Astrocyte of the spinal cord (primary cell): Measurements from ENCODE around the gene WASHC3.
A peak's percentile ranks its signal among the peaks of the same experiment; 100 is the strongest.
"Not testable (repeated sequence)": the region's sequence is repeated elsewhere in the genome, so short reads cannot be mapped to it uniquely, and the experiment has no call there.

Experiments
- DNase-seq: peaks from one replicate; pipeline ENCODE4 v3.0.0; 2011; ENCODE audit warnings: low read depth, low spot score
- H3K4me3 ChIP-seq: 2 replicates; pipeline ENCODE4 v1.5.1; 2011; ENCODE audit warnings: low read depth, mild to moderate bottlenecking, low read length, moderate library complexity
- in situ Hi-C: cut with HindIII; loops from 2 replicates; pipeline ENCODE4 v1.10.0; 2017; ENCODE audit warnings: low sequenced_read_pairs
- TF ChIP-seq, protein P1 (sequence below): IDR thresholded peaks from 2 replicates; pipeline ENCODE4 v1.5.1; 2012; ENCODE audit warnings: low read depth, mild to moderate bottlenecking, low read length, inconsistent platforms

WASHC3 gene

DNA sequence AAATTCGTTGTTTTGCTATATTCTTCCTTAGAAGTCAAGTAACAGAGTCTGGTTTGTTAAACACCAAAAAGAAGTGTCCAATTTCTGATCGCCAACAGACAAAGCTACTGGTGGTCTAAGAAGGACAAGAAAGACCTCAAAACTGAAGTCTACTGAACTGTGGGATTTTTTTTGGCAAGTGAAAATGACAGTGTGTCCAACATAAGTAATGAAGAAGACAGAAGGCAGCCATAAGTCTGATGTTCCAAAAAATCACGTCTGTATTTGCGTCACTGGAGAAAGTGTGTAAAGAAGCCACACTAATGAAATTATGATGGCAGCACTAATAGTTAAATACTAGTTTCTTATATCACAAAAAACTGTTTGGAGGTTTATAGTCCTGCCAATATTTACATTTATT, 32.6 kb downstream of the WASHC3 start:
- H3K4me3 ChIP-seq, result no peak overlapping the region
- TF ChIP-seq, protein P1, sequence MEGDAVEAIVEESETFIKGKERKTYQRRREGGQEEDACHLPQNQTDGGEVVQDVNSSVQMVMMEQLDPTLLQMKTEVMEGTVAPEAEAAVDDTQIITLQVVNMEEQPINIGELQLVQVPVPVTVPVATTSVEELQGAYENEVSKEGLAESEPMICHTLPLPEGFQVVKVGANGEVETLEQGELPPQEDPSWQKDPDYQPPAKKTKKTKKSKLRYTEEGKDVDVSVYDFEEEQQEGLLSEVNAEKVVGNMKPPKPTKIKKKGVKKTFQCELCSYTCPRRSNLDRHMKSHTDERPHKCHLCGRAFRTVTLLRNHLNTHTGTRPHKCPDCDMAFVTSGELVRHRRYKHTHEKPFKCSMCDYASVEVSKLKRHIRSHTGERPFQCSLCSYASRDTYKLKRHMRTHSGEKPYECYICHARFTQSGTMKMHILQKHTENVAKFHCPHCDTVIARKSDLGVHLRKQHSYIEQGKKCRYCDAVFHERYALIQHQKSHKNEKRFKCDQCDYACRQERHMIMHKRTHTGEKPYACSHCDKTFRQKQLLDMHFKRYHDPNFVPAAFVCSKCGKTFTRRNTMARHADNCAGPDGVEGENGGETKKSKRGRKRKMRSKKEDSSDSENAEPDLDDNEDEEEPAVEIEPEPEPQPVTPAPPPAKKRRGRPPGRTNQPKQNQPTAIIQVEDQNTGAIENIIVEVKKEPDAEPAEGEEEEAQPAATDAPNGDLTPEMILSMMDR, result no peak
- in situ Hi-C loops, result no loop called here
- no peak for DNase-seq

DNA sequence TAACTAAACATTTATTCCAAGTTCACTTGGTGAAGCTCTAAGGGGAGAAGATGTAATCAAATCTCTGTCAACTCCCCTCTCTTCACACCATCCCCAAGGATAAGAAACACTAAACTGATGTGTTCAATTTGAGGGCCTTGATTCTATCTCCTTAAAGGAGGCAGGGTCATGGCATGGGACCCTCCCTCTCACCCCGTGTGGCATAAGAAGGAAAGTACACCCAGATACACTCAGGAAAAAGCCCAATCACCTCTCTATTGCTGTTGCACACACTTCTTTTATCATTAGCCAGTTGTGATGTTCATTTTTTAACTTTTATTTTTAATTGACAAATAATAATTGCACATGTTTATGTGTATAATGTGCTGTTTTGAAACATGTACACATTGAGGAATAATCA, 35.1 kb downstream of the WASHC3 start:
- no peak overlapping the region for H3K4me3 ChIP-seq
- DNase-seq, result no peak
- TF ChIP-seq, protein P1, result no peak
- in situ Hi-C loops, result no loop called here

DNA sequence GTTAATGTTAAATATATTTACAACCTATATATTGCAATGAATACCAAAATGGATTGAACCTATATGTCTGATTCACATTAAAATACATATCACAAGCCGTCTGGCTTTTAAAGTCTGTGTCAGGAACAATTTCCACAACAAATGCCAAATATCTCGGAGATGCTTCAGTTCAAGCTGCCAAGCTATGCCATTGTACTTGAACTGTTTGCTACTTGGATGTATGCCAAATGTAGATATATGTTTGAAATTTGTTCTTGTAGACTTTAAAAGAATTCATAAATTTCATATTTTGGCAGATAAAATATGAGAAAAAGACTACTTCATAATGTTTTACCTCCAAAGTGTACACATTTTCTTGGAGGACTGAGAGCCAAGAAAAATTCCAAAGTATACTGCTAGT, 37.0 kb downstream of the WASHC3 start:
- in situ Hi-C loops, result no loop called here
- no peak for DNase-seq
- TF ChIP-seq, protein P1, result no peak
- H3K4me3 ChIP-seq, result no peak overlapping the region

DNA sequence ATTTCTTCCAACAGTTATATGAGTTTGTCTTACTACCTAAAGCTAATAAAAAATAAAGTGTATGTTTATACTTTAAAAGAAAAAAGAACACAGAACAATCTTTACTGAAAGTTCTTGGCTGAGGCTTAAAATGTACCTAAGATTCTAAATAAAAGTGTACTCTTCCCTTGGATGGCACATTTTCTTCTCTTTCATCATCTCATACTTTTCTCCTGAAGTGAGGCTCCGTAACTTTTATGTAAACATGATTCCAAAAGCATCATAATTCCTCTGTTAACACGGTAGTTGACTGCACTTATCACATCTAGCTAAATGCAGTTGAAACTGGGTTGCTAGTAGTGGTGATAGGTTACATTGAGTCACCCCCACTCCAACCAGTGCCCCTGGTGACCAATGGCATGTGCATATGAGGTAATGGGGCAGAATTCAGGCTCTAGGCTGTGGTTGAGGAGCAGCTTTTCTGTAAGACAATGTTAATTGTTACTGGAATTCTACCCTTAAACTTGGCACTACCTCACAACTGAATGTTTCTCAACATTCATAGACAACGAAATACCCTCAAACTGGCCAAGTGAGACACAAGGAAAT, 38.4 kb downstream of the WASHC3 start:
- in situ Hi-C loops, result no loop called here
- no peak overlapping the region for H3K4me3 ChIP-seq
- peak; percentile 77 for DNase-seq
- TF ChIP-seq, protein P1, result no peak

DNA sequence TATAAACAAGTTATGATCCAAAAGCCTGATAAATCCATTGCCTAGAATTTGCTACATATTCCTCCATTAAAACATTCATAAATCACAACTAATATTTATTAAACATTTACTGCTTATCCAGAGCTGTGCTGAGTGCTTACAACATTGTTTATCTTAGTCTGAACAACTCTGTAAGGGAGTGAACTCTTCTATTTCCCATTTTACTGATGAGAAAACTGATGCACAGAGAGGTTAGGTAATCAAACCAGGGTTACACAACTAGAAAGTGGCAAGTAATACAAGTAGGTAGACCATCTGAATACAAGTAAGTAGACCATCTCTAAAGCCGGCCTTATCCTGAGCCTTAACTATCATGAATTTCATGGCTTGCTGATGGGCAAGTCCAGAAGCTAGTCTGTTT, 39.5 kb downstream of the WASHC3 start:
- TF ChIP-seq, protein P1, result no peak
- in situ Hi-C loops, result no loop called here
- no peak for DNase-seq
- H3K4me3 ChIP-seq, result no peak overlapping the region

DNA sequence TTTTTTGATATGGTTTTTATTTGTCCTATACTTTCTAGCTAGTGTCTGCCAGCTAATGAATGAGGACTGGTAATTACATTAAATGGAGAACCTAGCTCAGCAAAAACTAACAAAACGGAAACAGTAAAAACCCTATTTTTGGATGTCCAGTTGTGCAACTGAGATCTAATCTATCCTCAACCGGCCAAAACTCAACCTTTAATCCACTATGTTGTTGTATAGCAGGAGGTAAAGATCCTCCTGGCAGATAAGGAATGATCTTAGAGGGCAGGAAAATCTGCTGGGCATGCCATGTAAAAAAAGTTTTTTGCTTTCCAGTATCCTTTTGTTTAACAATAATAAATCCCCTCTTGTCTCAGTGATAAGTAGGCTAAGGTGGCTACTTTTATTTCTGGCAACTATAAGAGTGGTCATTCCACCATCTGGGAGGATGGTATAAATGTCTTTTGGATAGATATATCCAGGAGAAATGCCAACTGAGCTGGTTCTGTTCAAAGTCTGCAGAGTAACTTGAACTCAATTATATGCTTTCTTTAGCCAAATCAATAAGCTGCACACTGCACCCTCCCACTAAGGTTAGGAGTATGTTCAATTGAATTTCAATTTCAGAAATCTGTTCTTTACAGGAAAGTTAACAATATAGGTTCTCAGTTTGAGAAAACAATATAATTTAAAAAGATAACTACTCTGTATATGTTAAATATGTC, 40.1 kb downstream of the WASHC3 start:
- in situ Hi-C loops, result no loop called here
- DNase-seq, result no peak
- TF ChIP-seq, protein P1, result no peak
- no peak overlapping the region for H3K4me3 ChIP-seq

DNA sequence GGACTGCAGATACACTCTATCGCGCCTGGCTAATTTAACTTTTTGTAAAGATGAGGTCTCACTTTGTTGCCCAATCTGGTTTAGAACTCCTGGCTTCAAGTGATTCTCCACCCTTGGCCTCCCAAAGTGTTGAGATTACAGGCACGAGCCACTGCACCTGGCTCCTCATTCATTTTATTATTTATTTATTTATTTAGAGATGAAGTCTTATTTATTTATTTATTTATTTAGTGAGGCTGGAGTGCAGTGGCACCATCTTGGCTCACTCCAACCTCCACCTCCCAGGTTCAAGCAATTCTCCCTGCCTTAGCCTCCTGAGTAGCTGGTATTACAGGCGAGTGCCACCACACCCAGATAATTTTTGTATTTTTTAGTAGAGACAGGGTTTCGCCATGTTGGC, 43.2 kb downstream of the WASHC3 start:
- H3K4me3 ChIP-seq, in situ Hi-C loops, DNase-seq: not testable (repeated sequence)
